PC-3 (cell line): ENCODE results near the gene LUZP4.
A peak's percentile ranks its signal among the peaks of the same experiment; 100 is the strongest.

Experiments used
- CTCF ChIP-seq: fragments of 300-600 bp; sonication (generic); conservative IDR thresholded peaks from 2 replicates; pipeline ENCODE4 v1.5.1; 2017; ENCODE audit warnings: antibody characterized with exemption, low read depth, mild to moderate bottlenecking, low read length
- EZH2 ChIP-seq: fragments of 300-600 bp; sonication (generic); IDR thresholded peaks from one replicate; pipeline ENCODE4 v1.6.1; 2017; ENCODE audit warnings: antibody characterized with exemption, mild to moderate bottlenecking, low read length; ENCODE audit not compliant: unreplicated experiment
- EZH2phosphoT487 ChIP-seq: fragments of 300-600 bp; sonication (generic); IDR thresholded peaks from 2 replicates; pipeline ENCODE4 v1.6.1; 2018; ENCODE audit warnings: mild to moderate bottlenecking, antibody characterized with exemption, low read length, borderline replicate concordance

- TF ChIP-seq CTCF: peak; percentile 53
- TF ChIP-seq EZH2: no peak
- TF ChIP-seq EZH2phosphoT487: no peak
Measured at GRCh38 chrX:115268421-115268820, 21.1 kb upstream of the LUZP4 start.
